Tibial nerve (tissue), 4 donors: ENCODE results near the gene RBFOX1. TPM values are rescaled to one million over a fixed set of nuclear protein-coding genes. Genes with fewer than 3 reads are reported as not detected.

Source experiments
- DNase-seq, 2 donors: peaks; one replicate each; pipeline ENCODE4 v3.0.0-alpha.2; 2019; ENCODE audit warnings: low spot score in 2 of 2
- H3K27ac ChIP-seq, 4 donors: fragments of 200-600 bp; sonication (generic) in 3 of 4; one replicate each; pipeline ENCODE4 v1.5.1; 2017 to 2019; ENCODE audit warnings: mild to moderate bottlenecking in 1 of 4
- H3K27me3 ChIP-seq, 2 donors: fragments of 200-600 bp; sonication (generic) in 1 of 2; one replicate each; pipeline versions ENCODE4 v1.5.1 to v1.6.0; 2017 to 2019
- H3K36me3 ChIP-seq, 3 donors: fragments of 200-600 bp; sonication (generic); one replicate each; pipeline ENCODE4 v1.5.1; 2018 to 2019
- H3K4me1 ChIP-seq, 4 donors: fragments of 200-600 bp; sonication (generic) in 3 of 4; one replicate each; pipeline ENCODE4 v1.5.1; 2017 to 2019
- H3K4me3 ChIP-seq, 4 donors: fragments of 200-600 bp; sonication (generic) in 3 of 4; one replicate each; pipeline ENCODE4 v1.5.1; 2017 to 2019; ENCODE audit warnings: mild to moderate bottlenecking in 1 of 4, moderate library complexity in 1 of 4
- H3K9me3 ChIP-seq, 4 donors: fragments of 200-600 bp; sonication (generic) in 3 of 4; one replicate each; pipeline ENCODE4 v1.5.1; 2017 to 2019
- CTCF ChIP-seq, 5 experiments: fragments of 200-600 bp in 3 of 5; fragments of 450-650 bp in 2 of 5; sonication (generic) in 3 of 5; IDR thresholded peaks; one replicate each; pipeline ENCODE4 v1.5.1; 2016 to 2019; ENCODE audit warnings: antibody characterized with exemption in 5 of 5, mild to moderate bottlenecking in 3 of 5, moderate library complexity in 2 of 5
- EP300 ChIP-seq, 2 donors: sonication (generic); formaldehyde crosslinking; IDR thresholded peaks; one replicate each; pipeline ENCODE4 v1.6.1; 2017; ENCODE audit warnings: antibody characterized with exemption in 2 of 2, mild to moderate bottlenecking in 1 of 2
- POLR2A ChIP-seq, 2 donors: fragments of 450-650 bp; IDR thresholded peaks; one replicate each; pipeline ENCODE4 v1.6.1; 2017; ENCODE audit warnings: antibody characterized with exemption in 2 of 2, mild to moderate bottlenecking in 2 of 2, moderate library complexity in 2 of 2
- WGBS, 2 donors: methylation state at CpG; one replicate each; pipeline ENCODE4 v1.1.5; 2018; 5-methylcytosine and 5-hydroxymethylcytosine counted together
- total RNA-seq, 4 donors: library from RNA; depleted of rRNA; stranded (reverse); fragments of >200 nt; gene quantifications; one replicate each; pipeline ENCODE4 v1.1.0, GENCODE V29; 2016

RBFOX1 gene
- total RNA-seq, 4 donors from 2014 or later, result 0.22 to 2.1 (median 1.3) TPM; not detected in 1

- no peaks in the 10 kb centered on the region for H3K27me3 ChIP-seq
- DNase-seq, result no peak
- no peak for TF ChIP-seq CTCF (IDR thresholded peaks at IDR 0.05)
- no peak for TF ChIP-seq EP300 (IDR thresholded peaks at IDR 0.05)
- TF ChIP-seq POLR2A (IDR thresholded peaks at IDR 0.05), result no peak
- H3K9me3 ChIP-seq, result no peaks in the 10 kb centered on the region
- no peak overlapping the region for H3K4me3 ChIP-seq
- no peaks in the 10 kb centered on the region for H3K36me3 ChIP-seq
- 81 to 85% methylated on average over 6 of the region's 6 CpGs for WGBS, 2 donors
- H3K4me1 ChIP-seq, result no peaks in the 10 kb centered on the region
- no peak overlapping the region for H3K27ac ChIP-seq
Measured at GRCh38 chr16:7381671-7382070, 49.0 kb downstream of the RBFOX1 start.

- no peak for DNase-seq
- Histone ChIP-seq H3K27me3 (no peaks in the 10 kb centered on the region), H3K9me3 (no peaks in the 10 kb centered on the region), H3K4me1 (no peaks in the 10 kb centered on the region), H3K4me3 (no peak overlapping the region), H3K36me3 (no peaks in the 10 kb centered on the region), H3K27ac (no peak overlapping the region)
- no peak for TF ChIP-seq POLR2A (IDR thresholded peaks at IDR 0.05)
- WGBS, 2 donors, result 81 to 88% methylated on average over 6 of the region's 6 CpGs
Measured at GRCh38 chr16:7382521-7382920, 49.9 kb downstream of the RBFOX1 start.

- DNase-seq, result no peak
- WGBS, 2 donors, result 65 to 67% methylated on average over 5 of the region's 5 CpGs
- no peaks in the 10 kb centered on the region for H3K27me3 ChIP-seq
- no peak overlapping the region for H3K4me3 ChIP-seq
- no peaks in the 10 kb centered on the region for H3K4me1 ChIP-seq
- H3K9me3 ChIP-seq, result peaks cover 0 to 2% (median 0%) of the 10 kb centered on the region in 4 donors
- TF ChIP-seq EP300 (IDR thresholded peaks at IDR 0.05) (no peak), POLR2A (IDR thresholded peaks at IDR 0.05) (no peak)
- no peak overlapping the region for H3K27ac ChIP-seq
- H3K36me3 ChIP-seq, result no peaks in the 10 kb centered on the region
Measured at GRCh38 chr16:7390974-7391373, 58.3 kb downstream of the RBFOX1 start.

GRCh38 chr16:7391694-7392093 is 59.0 kb downstream of the RBFOX1 start:
- Histone ChIP-seq H3K27me3 (no peaks in the 10 kb centered on the region), H3K4me3 (no peak overlapping the region), H3K9me3 (peaks cover 0 to 2% (median 0%) of the 10 kb centered on the region in 4 donors), H3K36me3 (no peaks in the 10 kb centered on the region), H3K4me1 (no peaks in the 10 kb centered on the region), H3K27ac (no peak overlapping the region)
- no peak for DNase-seq
- TF ChIP-seq EP300 (IDR thresholded peaks at IDR 0.05) (no peak), POLR2A (IDR thresholded peaks at IDR 0.05) (no peak), CTCF (IDR thresholded peaks at IDR 0.05) (no peak)
- WGBS, 2 donors, result 57 to 66% methylated on average over 5 of the region's 5 CpGs

GRCh38 chr16:7392206-7392605 is 59.6 kb downstream of the RBFOX1 start:
- Histone ChIP-seq H3K27ac (no peak overlapping the region), H3K36me3 (no peaks in the 10 kb centered on the region), H3K4me3 (no peak overlapping the region), H3K4me1 (no peaks in the 10 kb centered on the region), H3K27me3 (no peaks in the 10 kb centered on the region), H3K9me3 (peaks cover 0 to 2% (median 0%) of the 10 kb centered on the region in 4 donors)
- WGBS, 2 donors, result 45 to 58% methylated on average over 1 of the region's 1 CpG
- no peak for DNase-seq
- no peak for TF ChIP-seq CTCF (IDR thresholded peaks at IDR 0.05)
- no peak for TF ChIP-seq EP300 (IDR thresholded peaks at IDR 0.05)
- TF ChIP-seq POLR2A (IDR thresholded peaks at IDR 0.05), result no peak

GRCh38 chr16:7393680-7394079 is 61.0 kb downstream of the RBFOX1 start:
- no peaks in the 10 kb centered on the region for H3K36me3 ChIP-seq
- 87 to 96% methylated on average over 4 of the region's 4 CpGs for WGBS, 2 donors
- no peak overlapping the region for H3K27ac ChIP-seq
- TF ChIP-seq EP300 (IDR thresholded peaks at IDR 0.05) (no peak), POLR2A (IDR thresholded peaks at IDR 0.05) (no peak), CTCF (IDR thresholded peaks at IDR 0.05) (no peak)
- H3K4me1 ChIP-seq, result no peaks in the 10 kb centered on the region
- H3K9me3 ChIP-seq, result no peaks in the 10 kb centered on the region
- DNase-seq, result no peak
- H3K27me3 ChIP-seq, result no peaks in the 10 kb centered on the region
- H3K4me3 ChIP-seq, result no peak overlapping the region
